Measurements from ENCODE around the gene CDH13.

The CDH13 gene

DNA sequence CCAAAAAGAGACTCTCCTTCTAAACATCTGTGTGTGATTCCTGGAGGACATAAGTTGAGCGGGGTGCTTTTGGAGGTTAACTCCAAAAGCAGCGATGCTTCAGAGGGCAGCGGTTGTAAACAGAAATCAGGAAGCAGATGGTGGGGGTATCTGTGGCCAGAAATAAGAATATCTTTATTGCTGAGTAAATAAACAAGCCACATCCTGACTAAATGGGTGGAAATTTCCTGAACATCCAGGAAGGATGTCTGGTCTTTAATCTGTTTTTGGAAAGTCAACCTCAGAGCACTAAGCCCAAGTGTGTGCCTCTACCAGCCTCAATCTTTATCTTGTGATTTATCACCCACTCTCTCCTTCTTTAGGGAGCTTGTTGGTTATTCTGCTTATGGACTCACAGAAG is 123.3 kb downstream of the CDH13 start:
- Histone ChIP-seq H3K9me3 (ENCODE audit: control insufficient read depth in 5 of 5, low read length in 5 of 5) (no peaks in the 10 kb centered on the region), H3K36me3 (ENCODE audit: control insufficient read depth in 5 of 5, insufficient read depth in 5 of 5, low read length in 5 of 5) (no peaks in the 10 kb centered on the region), H3K27ac (ENCODE audit: low read depth, low read length) (no peak overlapping the region), H3K9ac (ENCODE audit: low read length in 5 of 5) (no peak overlapping the region), H3K27me3 (ENCODE audit: control insufficient read depth in 5 of 5, insufficient read depth in 4 of 5, low read length in 5 of 5) (no peaks in the 10 kb centered on the region), H3K4me3 (ENCODE audit: low read depth in 1 of 5, low read length in 5 of 5) (no peak overlapping the region), H3K4me1 (ENCODE audit: control insufficient read depth in 5 of 5, insufficient read depth in 5 of 5, low read length in 5 of 5) (peaks cover 0 to 27% (median 0%) of the 10 kb centered on the region in 5 donors)

GRCh38 chr16:82751020-82751419 is 124.3 kb downstream of the CDH13 start:
- no peak overlapping the region for H3K27ac ChIP-seq (ENCODE audit: low read depth, low read length)
- no peak overlapping the region for H3K9ac ChIP-seq (ENCODE audit: low read length in 5 of 5)
- no peak overlapping the region for H3K4me3 ChIP-seq (ENCODE audit: low read depth in 1 of 5, low read length in 5 of 5)
- H3K9me3 ChIP-seq (ENCODE audit: control insufficient read depth in 5 of 5, low read length in 5 of 5): no peaks in the 10 kb centered on the region
- no peaks in the 10 kb centered on the region for H3K27me3 ChIP-seq (ENCODE audit: control insufficient read depth in 5 of 5, insufficient read depth in 4 of 5, low read length in 5 of 5)
- H3K36me3 ChIP-seq (ENCODE audit: control insufficient read depth in 5 of 5, insufficient read depth in 5 of 5, low read length in 5 of 5): no peaks in the 10 kb centered on the region
- H3K4me1 ChIP-seq (ENCODE audit: control insufficient read depth in 5 of 5, insufficient read depth in 5 of 5, low read length in 5 of 5): peaks cover 0 to 32% (median 0%) of the 10 kb centered on the region in 5 donors

DNA sequence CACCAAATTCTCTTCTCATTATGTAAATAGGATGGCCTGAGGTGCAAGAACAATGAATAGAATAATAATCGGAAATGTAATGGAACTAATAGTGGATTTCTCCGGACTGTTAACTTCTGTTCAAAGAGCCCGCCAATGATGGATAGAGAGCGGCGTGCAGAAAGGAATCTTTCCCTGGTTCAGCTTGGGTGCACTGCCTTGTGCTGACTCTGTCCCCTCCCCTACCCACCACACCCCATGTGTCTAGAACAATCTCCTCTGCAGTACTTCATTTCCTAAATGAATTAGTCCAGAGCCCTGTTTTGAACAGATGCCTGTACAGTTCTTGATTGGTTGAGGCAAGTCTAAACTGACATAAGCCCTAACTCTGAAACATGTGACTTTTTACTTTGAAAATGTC is 125.4 kb downstream of the CDH13 start:
- no peaks in the 10 kb centered on the region for H3K9me3 ChIP-seq (ENCODE audit: control insufficient read depth in 5 of 5, low read length in 5 of 5)
- no peaks in the 10 kb centered on the region for H3K27me3 ChIP-seq (ENCODE audit: control insufficient read depth in 5 of 5, insufficient read depth in 4 of 5, low read length in 5 of 5)
- no peak overlapping the region for H3K4me3 ChIP-seq (ENCODE audit: low read depth in 1 of 5, low read length in 5 of 5)
- H3K27ac ChIP-seq (ENCODE audit: low read depth, low read length): no peak overlapping the region
- no peak overlapping the region for H3K9ac ChIP-seq (ENCODE audit: low read length in 5 of 5)
- H3K4me1 ChIP-seq (ENCODE audit: control insufficient read depth in 5 of 5, insufficient read depth in 5 of 5, low read length in 5 of 5): peaks cover 0 to 29% (median 0%) of the 10 kb centered on the region in 5 donors
- H3K36me3 ChIP-seq (ENCODE audit: control insufficient read depth in 5 of 5, insufficient read depth in 5 of 5, low read length in 5 of 5): no peaks in the 10 kb centered on the region

GRCh38 chr16:82753821-82754220 is 127.1 kb downstream of the CDH13 start:
- H3K4me1 ChIP-seq (ENCODE audit: control insufficient read depth in 5 of 5, insufficient read depth in 5 of 5, low read length in 5 of 5): peaks cover 0 to 17% (median 0%) of the 10 kb centered on the region in 5 donors
- H3K9me3 ChIP-seq (ENCODE audit: control insufficient read depth in 5 of 5, low read length in 5 of 5): no peaks in the 10 kb centered on the region
- H3K9ac ChIP-seq (ENCODE audit: low read length in 5 of 5): no peak overlapping the region
- no peaks in the 10 kb centered on the region for H3K36me3 ChIP-seq (ENCODE audit: control insufficient read depth in 5 of 5, insufficient read depth in 5 of 5, low read length in 5 of 5)
- no peak overlapping the region for H3K4me3 ChIP-seq (ENCODE audit: low read depth in 1 of 5, low read length in 5 of 5)
- no peak overlapping the region for H3K27ac ChIP-seq (ENCODE audit: low read depth, low read length)
- H3K27me3 ChIP-seq (ENCODE audit: control insufficient read depth in 5 of 5, insufficient read depth in 4 of 5, low read length in 5 of 5): peaks cover 0 to 2% (median 0%) of the 10 kb centered on the region in 5 donors

- Histone ChIP-seq H3K4me1 (ENCODE audit: control insufficient read depth in 5 of 5, insufficient read depth in 5 of 5, low read length in 5 of 5) (peaks cover 0 to 12% (median 0%) of the 10 kb centered on the region in 5 donors), H3K36me3 (ENCODE audit: control insufficient read depth in 5 of 5, insufficient read depth in 5 of 5, low read length in 5 of 5) (no peaks in the 10 kb centered on the region), H3K4me3 (ENCODE audit: low read depth in 1 of 5, low read length in 5 of 5) (no peak overlapping the region), H3K9ac (ENCODE audit: low read length in 5 of 5) (no peak overlapping the region), H3K27ac (ENCODE audit: low read depth, low read length) (no peak overlapping the region), H3K9me3 (ENCODE audit: control insufficient read depth in 5 of 5, low read length in 5 of 5) (no peaks in the 10 kb centered on the region), H3K27me3 (ENCODE audit: control insufficient read depth in 5 of 5, insufficient read depth in 4 of 5, low read length in 5 of 5) (peaks cover 0 to 2% (median 0%) of the 10 kb centered on the region in 5 donors)
Observed at GRCh38 chr16:82754716-82755513, 128.1 kb downstream of the CDH13 start.

GRCh38 chr16:82755570-82756282 is 129.0 kb downstream of the CDH13 start:
- Histone ChIP-seq H3K27ac (ENCODE audit: low read depth, low read length) (no peak overlapping the region), H3K9me3 (ENCODE audit: control insufficient read depth in 5 of 5, low read length in 5 of 5) (no peaks in the 10 kb centered on the region), H3K36me3 (ENCODE audit: control insufficient read depth in 5 of 5, insufficient read depth in 5 of 5, low read length in 5 of 5) (no peaks in the 10 kb centered on the region), H3K9ac (ENCODE audit: low read length in 5 of 5) (no peak overlapping the region), H3K4me1 (ENCODE audit: control insufficient read depth in 5 of 5, insufficient read depth in 5 of 5, low read length in 5 of 5) (peaks cover 0 to 7% (median 0%) of the 10 kb centered on the region in 5 donors), H3K27me3 (ENCODE audit: control insufficient read depth in 5 of 5, insufficient read depth in 4 of 5, low read length in 5 of 5) (peaks cover 0 to 2% (median 0%) of the 10 kb centered on the region in 5 donors), H3K4me3 (ENCODE audit: low read depth in 1 of 5, low read length in 5 of 5) (no peak overlapping the region)

DNA sequence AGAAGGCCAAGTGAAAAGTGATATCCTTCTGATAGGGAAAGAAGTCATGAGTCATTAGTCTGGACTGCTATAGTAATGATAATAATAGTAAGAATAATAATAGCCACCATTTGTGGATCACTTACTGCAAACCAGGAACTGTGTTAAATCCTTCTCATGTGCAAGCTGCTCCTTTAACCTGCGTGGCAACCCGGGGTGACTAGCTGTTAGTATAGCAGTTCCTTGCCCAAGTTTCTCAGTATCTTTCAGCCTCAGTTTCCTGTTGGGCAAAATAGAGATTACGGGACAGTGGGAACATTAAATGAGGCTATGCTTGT is 129.5 kb downstream of the CDH13 start:
- Histone ChIP-seq H3K9ac (ENCODE audit: low read length in 5 of 5) (no peak overlapping the region), H3K36me3 (ENCODE audit: control insufficient read depth in 5 of 5, insufficient read depth in 5 of 5, low read length in 5 of 5) (no peaks in the 10 kb centered on the region), H3K4me3 (ENCODE audit: low read depth in 1 of 5, low read length in 5 of 5) (no peak overlapping the region), H3K4me1 (ENCODE audit: control insufficient read depth in 5 of 5, insufficient read depth in 5 of 5, low read length in 5 of 5) (peaks cover 0 to 8% (median 0%) of the 10 kb centered on the region in 5 donors), H3K9me3 (ENCODE audit: control insufficient read depth in 5 of 5, low read length in 5 of 5) (no peaks in the 10 kb centered on the region), H3K27ac (ENCODE audit: low read depth, low read length) (no peak overlapping the region), H3K27me3 (ENCODE audit: control insufficient read depth in 5 of 5, insufficient read depth in 4 of 5, low read length in 5 of 5) (peaks cover 0 to 2% (median 0%) of the 10 kb centered on the region in 5 donors)

DNA sequence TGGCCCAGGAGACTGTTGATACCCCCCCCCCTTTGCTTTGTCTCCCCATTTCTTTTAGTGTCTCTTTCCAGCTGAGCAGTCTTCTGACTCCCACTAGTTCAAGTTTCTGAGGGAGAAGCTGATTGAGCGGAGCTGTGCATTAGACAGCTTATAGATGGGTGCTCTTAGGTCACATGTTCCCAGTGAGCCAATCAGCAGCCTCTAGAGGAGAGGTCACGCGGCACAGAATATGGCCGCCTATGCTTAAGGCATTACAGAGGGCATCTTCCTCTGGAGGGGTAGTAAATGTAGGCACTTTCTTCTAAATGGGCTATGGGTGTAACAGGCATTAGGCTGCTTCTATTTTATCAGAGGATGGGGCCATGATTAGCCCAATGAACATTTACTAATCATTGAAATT is 131.6 kb downstream of the CDH13 start:
- H3K4me3 ChIP-seq (ENCODE audit: low read depth in 1 of 5, low read length in 5 of 5): no peak overlapping the region
- H3K27ac ChIP-seq (ENCODE audit: low read depth, low read length): no peak overlapping the region
- H3K27me3 ChIP-seq (ENCODE audit: control insufficient read depth in 5 of 5, insufficient read depth in 4 of 5, low read length in 5 of 5): peaks cover 0 to 2% (median 0%) of the 10 kb centered on the region in 5 donors
- H3K4me1 ChIP-seq (ENCODE audit: control insufficient read depth in 5 of 5, insufficient read depth in 5 of 5, low read length in 5 of 5): peaks cover 0 to 18% (median 0%) of the 10 kb centered on the region in 5 donors
- H3K36me3 ChIP-seq (ENCODE audit: control insufficient read depth in 5 of 5, insufficient read depth in 5 of 5, low read length in 5 of 5): no peaks in the 10 kb centered on the region
- no peaks in the 10 kb centered on the region for H3K9me3 ChIP-seq (ENCODE audit: control insufficient read depth in 5 of 5, low read length in 5 of 5)
- no peak overlapping the region for H3K9ac ChIP-seq (ENCODE audit: low read length in 5 of 5)

DNA sequence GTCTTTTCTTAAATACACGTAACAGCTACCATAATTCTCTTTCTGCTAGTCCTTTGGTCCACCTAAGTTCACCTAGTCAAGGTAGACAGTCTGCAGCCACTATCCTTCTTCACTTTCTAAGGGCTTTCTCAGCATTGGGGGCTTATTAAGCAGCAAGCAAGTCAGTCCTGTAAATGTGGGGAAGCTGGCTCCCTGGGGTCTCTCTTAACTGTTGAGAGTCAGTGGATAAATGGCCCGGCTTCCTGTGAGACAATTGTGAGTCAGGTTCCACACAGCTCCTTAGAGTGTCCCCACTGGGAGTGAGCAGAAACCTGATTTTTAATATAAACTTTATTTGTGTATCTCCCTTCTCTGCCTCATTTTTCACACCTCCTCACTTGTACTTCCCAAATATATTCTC is 132.1 kb downstream of the CDH13 start:
- Histone ChIP-seq H3K9me3 (ENCODE audit: control insufficient read depth in 5 of 5, low read length in 5 of 5) (no peaks in the 10 kb centered on the region), H3K27me3 (ENCODE audit: control insufficient read depth in 5 of 5, insufficient read depth in 4 of 5, low read length in 5 of 5) (peaks cover 0 to 2% (median 0%) of the 10 kb centered on the region in 5 donors), H3K27ac (ENCODE audit: low read depth, low read length) (no peak overlapping the region), H3K4me1 (ENCODE audit: control insufficient read depth in 5 of 5, insufficient read depth in 5 of 5, low read length in 5 of 5) (peaks cover 0 to 18% (median 0%) of the 10 kb centered on the region in 5 donors), H3K9ac (ENCODE audit: low read length in 5 of 5) (no peak overlapping the region), H3K4me3 (ENCODE audit: low read depth in 1 of 5, low read length in 5 of 5) (no peak overlapping the region), H3K36me3 (ENCODE audit: control insufficient read depth in 5 of 5, insufficient read depth in 5 of 5, low read length in 5 of 5) (no peaks in the 10 kb centered on the region)

GRCh38 chr16:82761236-82761635 is 134.5 kb downstream of the CDH13 start:
- peaks cover 0 to 2% (median 0%) of the 10 kb centered on the region in 5 donors for H3K27me3 ChIP-seq (ENCODE audit: control insufficient read depth in 5 of 5, insufficient read depth in 4 of 5, low read length in 5 of 5)
- H3K9ac ChIP-seq (ENCODE audit: low read length in 5 of 5): no peak overlapping the region
- no peaks in the 10 kb centered on the region for H3K9me3 ChIP-seq (ENCODE audit: control insufficient read depth in 5 of 5, low read length in 5 of 5)
- no peak overlapping the region for H3K4me3 ChIP-seq (ENCODE audit: low read depth in 1 of 5, low read length in 5 of 5)
- peaks cover 0 to 10% (median 0%) of the 10 kb centered on the region in 5 donors for H3K4me1 ChIP-seq (ENCODE audit: control insufficient read depth in 5 of 5, insufficient read depth in 5 of 5, low read length in 5 of 5)
- H3K36me3 ChIP-seq (ENCODE audit: control insufficient read depth in 5 of 5, insufficient read depth in 5 of 5, low read length in 5 of 5): no peaks in the 10 kb centered on the region
- H3K27ac ChIP-seq (ENCODE audit: low read depth, low read length): no peak overlapping the region
